Central memory CD4-positive, alpha-beta T cell (primary cell): ENCODE measurements around the gene WDFY3.

Source experiments
- DNase-seq: peaks from one replicate; pipeline ENCODE4 v3.0.0; 2022

Gene WDFY3

GRCh38 chr4:84905646-84906045 is 60.8 kb downstream of the WDFY3 start:
- DNase-seq = no peak

- DNase-seq = no peak
These were observed 64.7 kb downstream of the WDFY3 start for GRCh38 chr4:84901740-84902281.

DNA sequence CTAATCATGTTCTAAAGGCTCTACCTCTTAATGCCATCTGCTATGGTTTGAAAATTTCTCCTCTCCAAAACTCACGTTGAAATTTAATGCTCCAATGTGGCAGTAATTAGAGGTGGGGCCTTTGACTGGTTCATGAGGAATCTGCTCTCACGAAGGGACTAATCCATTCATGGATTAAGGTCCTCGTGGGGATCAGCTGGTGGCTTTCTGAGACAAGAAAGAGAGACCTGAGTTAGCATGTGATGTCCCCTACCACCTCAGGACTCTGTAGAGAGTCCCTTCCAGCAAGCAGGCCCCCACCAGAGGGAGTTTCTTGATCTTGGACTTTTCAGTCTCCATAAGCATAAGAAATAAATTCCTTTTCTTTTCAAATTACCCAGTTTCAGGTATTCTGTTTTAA is 65.3 kb downstream of the WDFY3 start:
- DNase-seq = no peak

DNA sequence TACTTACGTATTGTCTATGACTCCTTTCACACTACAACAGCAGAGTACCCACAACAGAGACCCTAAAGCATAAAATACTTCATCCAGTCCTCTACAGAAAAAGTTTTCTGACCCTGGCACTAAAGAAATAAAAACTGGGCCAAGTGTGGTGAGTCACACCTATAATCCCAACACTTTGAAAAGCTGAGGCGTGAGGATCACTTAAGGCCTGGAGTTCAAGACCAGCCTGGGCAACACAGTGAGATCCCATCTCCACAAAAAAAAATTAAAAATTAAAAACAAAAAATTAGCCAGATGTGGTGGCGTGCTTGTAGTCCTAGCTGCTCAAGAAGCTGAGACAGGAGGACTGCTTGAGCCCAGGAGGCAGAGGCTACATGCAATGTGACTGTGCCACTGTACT is 66.9 kb downstream of the WDFY3 start:
- DNase-seq = no peak

DNA sequence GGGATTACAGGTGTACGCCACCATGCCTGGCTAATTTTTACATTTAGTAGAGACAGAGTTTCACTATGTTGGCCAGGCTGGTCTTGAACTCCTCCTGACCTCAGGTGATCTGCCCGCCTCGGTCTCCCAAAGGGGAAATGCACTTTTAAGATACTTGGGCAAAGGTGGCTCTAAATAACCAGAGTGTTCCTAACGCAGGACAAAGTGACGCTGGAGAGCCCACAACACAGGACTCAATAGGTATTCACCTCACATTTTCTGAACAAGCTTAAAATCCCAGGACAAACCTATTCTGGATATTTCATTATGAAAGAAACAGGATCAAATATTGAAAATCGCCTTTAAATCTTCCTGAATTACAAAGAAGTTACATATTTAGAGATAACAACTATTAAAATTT is 69.0 kb downstream of the WDFY3 start:
- no peak for DNase-seq

- DNase-seq = no peak
These were observed 71.2 kb downstream of the WDFY3 start for GRCh38 chr4:84895283-84895682.

GRCh38 chr4:84894621-84895020 is 71.9 kb downstream of the WDFY3 start:
- no peak for DNase-seq

GRCh38 chr4:84892950-84893349 is 73.5 kb downstream of the WDFY3 start:
- no peak for DNase-seq

- DNase-seq = no peak
These were observed 78.7 kb downstream of the WDFY3 start for GRCh38 chr4:84887824-84888223.

GRCh38 chr4:84879651-84880200 is 86.8 kb downstream of the WDFY3 start:
- no peak for DNase-seq

- DNase-seq = no peak
These were observed 87.9 kb downstream of the WDFY3 start for GRCh38 chr4:84878546-84878945.

GRCh38 chr4:84878090-84878489 is 88.4 kb downstream of the WDFY3 start:
- DNase-seq = no peak

- no peak for DNase-seq
These were observed 89.2 kb downstream of the WDFY3 start for GRCh38 chr4:84877051-84877833.

- DNase-seq = no peak
These were observed 90.7 kb downstream of the WDFY3 start for GRCh38 chr4:84875636-84876371.

DNA sequence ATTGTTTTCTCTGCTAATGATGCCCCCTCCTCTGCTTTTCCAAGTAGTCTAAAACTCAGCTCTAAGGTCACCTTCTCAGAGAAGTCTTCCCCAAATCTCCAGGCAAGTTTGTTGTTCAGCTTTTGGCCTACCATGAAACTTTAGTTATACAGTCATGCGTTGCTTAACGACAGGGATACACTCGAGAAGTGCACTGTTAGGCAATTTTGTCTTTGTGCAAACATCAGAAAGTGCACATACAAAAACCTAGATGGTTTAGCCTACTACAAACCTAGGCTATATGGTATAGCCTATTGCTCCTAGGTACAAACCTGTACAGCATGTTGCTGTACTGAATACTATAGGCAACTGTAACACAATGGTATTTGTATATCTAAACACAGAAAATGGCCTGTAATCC is 91.9 kb downstream of the WDFY3 start:
- DNase-seq = no peak

DNA sequence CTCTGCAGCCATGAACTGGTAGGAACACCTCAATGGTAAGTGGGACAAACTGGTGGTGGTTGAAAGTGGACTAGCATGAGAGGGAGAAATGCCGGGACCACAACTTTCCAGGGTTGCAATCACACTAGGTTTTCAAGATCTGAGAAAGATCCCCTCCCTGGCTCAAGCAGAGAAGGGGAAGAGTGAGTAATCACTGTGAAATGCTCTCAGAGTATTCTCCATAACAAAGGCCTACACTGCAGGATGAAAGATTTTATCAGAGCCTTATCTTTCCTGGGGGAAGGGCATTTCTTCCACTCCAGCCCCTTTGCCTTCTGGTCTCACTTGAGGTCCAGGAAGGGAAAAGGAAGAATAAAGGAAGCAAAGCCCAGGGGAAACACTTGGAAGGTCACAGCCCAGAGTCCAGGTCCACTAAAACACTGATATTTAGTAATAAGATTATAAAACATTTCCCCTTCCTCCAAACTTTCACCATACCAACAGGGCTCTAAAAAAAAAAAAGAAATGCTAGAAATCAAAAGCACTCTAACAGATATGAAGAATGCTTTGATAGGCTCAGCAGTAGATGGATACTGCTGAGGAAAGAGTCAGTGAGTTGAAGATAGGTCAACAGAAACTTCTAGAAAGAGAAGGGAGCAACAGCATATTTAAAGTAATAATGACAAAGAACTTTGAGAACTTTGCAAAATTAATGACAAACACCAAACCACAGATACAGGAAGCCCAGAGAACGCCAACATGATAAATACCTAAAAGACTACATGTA is 95.9 kb downstream of the WDFY3 start:
- no peak for DNase-seq

DNA sequence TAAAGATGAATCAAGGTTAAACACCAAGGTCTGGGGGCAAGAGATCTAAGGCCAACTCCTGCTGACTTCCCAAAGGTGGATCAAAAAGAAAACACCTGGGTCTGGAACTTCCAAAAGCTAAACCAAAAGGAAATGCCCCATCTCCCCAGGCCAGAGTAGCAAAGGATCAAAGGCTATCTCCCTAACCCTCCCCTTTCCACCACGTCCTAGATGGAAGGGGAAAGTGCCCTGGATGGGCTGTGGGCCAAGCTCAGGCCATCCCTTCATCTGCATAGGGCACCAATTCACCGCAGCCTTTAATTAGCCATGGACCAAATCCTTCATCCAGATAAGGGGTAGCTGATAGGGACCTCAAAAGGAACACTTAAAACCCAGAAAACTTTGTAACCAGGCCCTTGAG is 100.2 kb downstream of the WDFY3 start:
- DNase-seq = no peak

DNA sequence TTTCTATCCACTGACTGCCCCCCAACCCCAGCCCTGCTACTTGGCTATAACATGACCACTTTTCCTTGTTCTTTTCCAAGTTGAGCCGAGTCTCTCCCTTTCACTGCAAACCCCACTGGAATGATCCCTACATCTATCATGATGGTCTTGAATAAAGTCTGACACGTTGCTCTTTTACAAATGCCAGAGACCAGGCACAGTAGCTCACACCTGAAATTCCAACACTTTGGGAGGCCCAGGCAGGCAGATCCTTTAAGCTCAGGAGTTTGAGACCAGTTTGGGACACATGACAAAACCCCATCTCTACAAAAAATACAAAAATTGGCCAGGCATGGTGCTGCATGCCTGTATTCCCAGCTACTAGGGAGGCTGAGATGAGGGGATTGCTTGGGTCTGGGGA is 100.9 kb downstream of the WDFY3 start:
- no peak for DNase-seq

DNA sequence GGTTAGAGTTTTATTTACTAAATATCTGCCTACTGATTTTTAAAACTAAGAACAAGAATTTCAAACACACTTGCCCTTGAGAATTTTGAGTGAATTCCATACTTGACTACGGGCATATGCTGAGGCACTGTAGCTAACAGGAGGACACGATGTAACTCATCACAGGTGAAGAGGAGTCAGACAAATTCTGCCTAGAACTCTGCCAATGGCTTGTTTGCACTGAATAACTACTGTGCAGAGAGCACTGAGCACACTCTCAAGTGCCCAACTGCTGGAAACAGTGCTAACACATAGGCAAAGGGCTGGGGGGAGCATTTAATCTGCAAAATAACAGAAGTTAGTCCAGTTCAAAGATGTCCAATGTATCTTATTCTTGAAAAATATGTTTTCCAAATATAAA is 104.4 kb downstream of the WDFY3 start:
- DNase-seq = no peak

- no peak for DNase-seq
These were observed 109.2 kb downstream of the WDFY3 start for GRCh38 chr4:84857296-84857695.

- DNase-seq = no peak
These were observed 109.9 kb downstream of the WDFY3 start for GRCh38 chr4:84856468-84857049.

- DNase-seq = no peak
These were observed 110.7 kb downstream of the WDFY3 start for GRCh38 chr4:84855774-84856173.

- no peak for DNase-seq
These were observed 114.4 kb downstream of the WDFY3 start for GRCh38 chr4:84852081-84852480.
